Heart left ventricle (tissue), 13 donors: ENCODE results near the gene JAGN1.

Experiments
- POLR2A ChIP-seq, 2 donors: fragments of 450-650 bp; IDR thresholded peaks; one replicate each; pipeline ENCODE4 v1.6.1; 2017; ENCODE audit warnings: antibody characterized with exemption in 2 of 2, mild to moderate bottlenecking in 2 of 2, moderate library complexity in 2 of 2
- TF ChIP-seq, protein P1 (sequence below), 12 donors: fragments of 200-600 bp; sonication (generic) in 4 of 12; IDR thresholded peaks; one replicate each; pipeline versions ENCODE4 v1.5.0 to v1.8.0; 2018 to 2022; ENCODE audit warnings: antibody characterized with exemption in 12 of 12, mild to moderate bottlenecking in 5 of 12
- donor health status: ischemic (EF 13 %, LVEDD 7.1; RV severe dilation, severe dysfunction).
- donor health status: DM: no; HTN: yes; CAD: no.
- donor health status: DM: no; HTN: no; CAD: no.
- donor health status: ischemic (EF 25% LVEDD 6.9; RV normal size, moderate dysfunction).
- donor health status: ischemic (EF 25% LVEDD 5.7; RV mildly dilated, moderate dysfunction).
- donor health status: ischemic (EF 35%, LVEDD 5.7; RV mildly dilated, moderate dysfunction).
- donor health status: nonischemic (EF 11% LVEDD 7.7; RV severe dilation, severe dysfunction).
- donor health status: DM: yes; HTN: yes; CAD: no.
- donor health status: PGD.
- donor health status: ischemic (EF 29% LVEDD 5.4; RV normal size, mild dysfunction).
- donor health status: nonischemic (EF 23%, LVEDD 6.1; RV moderate dilation, normal function).

DNA sequence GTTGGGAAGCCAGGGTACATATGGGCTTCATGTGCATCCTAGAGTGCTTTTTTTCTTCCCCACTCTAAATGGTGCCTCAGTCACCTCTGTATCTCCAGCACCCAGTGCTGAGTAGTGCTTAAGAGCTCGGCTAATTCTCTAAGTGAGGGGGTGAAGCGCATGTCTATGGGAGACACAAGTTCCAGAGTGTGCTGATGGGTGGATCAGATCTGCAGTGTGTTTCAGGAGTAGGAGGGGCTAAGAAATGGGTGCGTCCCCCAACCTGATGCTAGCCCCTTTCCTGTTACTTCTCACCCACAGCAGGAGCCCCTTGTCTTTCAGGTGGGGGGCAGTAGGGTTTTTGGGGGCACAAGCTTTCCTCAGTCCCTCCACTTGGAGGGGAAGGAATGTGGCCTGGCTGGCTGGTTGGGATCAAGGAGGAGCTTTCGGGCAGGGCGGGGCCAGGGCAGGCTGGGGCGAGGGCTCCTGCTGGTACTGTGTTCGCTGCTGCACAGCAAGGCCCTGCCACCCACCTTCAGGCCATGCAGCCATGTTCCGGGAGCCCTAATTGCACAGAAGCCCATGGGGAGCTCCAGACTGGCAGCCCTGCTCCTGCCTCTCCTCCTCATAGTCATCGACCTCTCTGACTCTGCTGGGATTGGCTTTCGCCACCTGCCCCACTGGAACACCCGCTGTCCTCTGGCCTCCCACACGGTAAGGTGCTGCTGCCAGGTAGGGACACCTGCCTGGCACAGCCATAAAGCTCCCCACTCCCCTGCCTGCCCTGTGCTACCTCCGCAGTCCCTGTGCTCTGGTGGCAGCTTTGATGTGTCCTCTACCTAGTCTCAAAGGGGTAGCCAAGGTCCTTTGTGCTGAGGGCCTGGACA is 12.2 kb downstream of the JAGN1 start, which contains the start of gene IL17RE:
- TF ChIP-seq, protein P1, sequence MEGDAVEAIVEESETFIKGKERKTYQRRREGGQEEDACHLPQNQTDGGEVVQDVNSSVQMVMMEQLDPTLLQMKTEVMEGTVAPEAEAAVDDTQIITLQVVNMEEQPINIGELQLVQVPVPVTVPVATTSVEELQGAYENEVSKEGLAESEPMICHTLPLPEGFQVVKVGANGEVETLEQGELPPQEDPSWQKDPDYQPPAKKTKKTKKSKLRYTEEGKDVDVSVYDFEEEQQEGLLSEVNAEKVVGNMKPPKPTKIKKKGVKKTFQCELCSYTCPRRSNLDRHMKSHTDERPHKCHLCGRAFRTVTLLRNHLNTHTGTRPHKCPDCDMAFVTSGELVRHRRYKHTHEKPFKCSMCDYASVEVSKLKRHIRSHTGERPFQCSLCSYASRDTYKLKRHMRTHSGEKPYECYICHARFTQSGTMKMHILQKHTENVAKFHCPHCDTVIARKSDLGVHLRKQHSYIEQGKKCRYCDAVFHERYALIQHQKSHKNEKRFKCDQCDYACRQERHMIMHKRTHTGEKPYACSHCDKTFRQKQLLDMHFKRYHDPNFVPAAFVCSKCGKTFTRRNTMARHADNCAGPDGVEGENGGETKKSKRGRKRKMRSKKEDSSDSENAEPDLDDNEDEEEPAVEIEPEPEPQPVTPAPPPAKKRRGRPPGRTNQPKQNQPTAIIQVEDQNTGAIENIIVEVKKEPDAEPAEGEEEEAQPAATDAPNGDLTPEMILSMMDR (IDR thresholded peaks at IDR 0.05), result no peak
- no peak for TF ChIP-seq POLR2A (IDR thresholded peaks at IDR 0.05)
